ENCODE results near the gene MTMR3.
A peak's percentile ranks its signal among the peaks of the same experiment; 100 is the strongest.

Gene MTMR3

GRCh38 chr22:29838599-29838956 lies 44.4 kb upstream of the MTMR3 start:
- no peak for DNase-seq (ENCODE audit: low spot score)
- Histone ChIP-seq H3K36me3 (ENCODE audit: low read depth) (peaks cover 13% of the 10 kb centered on the region; the same call in 1 of the 2 replicates), H3K27me3 (ENCODE audit: insufficient read depth, poor library complexity, severe bottlenecking) (no peaks in the 10 kb centered on the region), H3K27ac (ENCODE audit: poor library complexity, severe bottlenecking) (peak overlapping the region; percentile 50), H3K9me3 (ENCODE audit: severe bottlenecking) (no peaks in the 10 kb centered on the region), H3K4me3 (ENCODE audit: severe bottlenecking) (peak overlapping the region; percentile 84), H3K4me1 (ENCODE audit: insufficient read depth, poor library complexity, severe bottlenecking) (peaks cover 31% of the 10 kb centered on the region)
- TF ChIP-seq CTCF (IDR thresholded peaks at IDR 0.05; ENCODE audit: poor library complexity, severe bottlenecking), result no peak
- no peak for ATAC-seq (ENCODE audit: low read depth)

- H3K27ac ChIP-seq (ENCODE audit: poor library complexity, severe bottlenecking), result peak overlapping the region; percentile 50
- no peaks in the 10 kb centered on the region for H3K9me3 ChIP-seq (ENCODE audit: severe bottlenecking)
- ATAC-seq (ENCODE audit: low read depth) (no peak), DNase-seq (ENCODE audit: low spot score) (no peak)
- H3K4me1 ChIP-seq (ENCODE audit: insufficient read depth, poor library complexity, severe bottlenecking), result peaks cover 32% of the 10 kb centered on the region
- H3K27me3 ChIP-seq (ENCODE audit: insufficient read depth, poor library complexity, severe bottlenecking), result no peaks in the 10 kb centered on the region
- H3K36me3 ChIP-seq (ENCODE audit: low read depth), result peaks cover 11% of the 10 kb centered on the region; the same call in 1 of the 2 replicates
- TF ChIP-seq CTCF (IDR thresholded peaks at IDR 0.05; ENCODE audit: poor library complexity, severe bottlenecking), result no peak
- H3K4me3 ChIP-seq (ENCODE audit: severe bottlenecking), result no peak overlapping the region
Measured at GRCh38 chr22:29839039-29839438, 43.9 kb upstream of the MTMR3 start.

GRCh38 chr22:29840498-29840897 lies 42.5 kb upstream of the MTMR3 start:
- Histone ChIP-seq H3K4me1 (ENCODE audit: insufficient read depth, poor library complexity, severe bottlenecking) (peaks cover 32% of the 10 kb centered on the region), H3K36me3 (ENCODE audit: low read depth) (peaks cover 5% of the 10 kb centered on the region; the same call in 1 of the 2 replicates), H3K9me3 (ENCODE audit: severe bottlenecking) (no peaks in the 10 kb centered on the region), H3K27me3 (ENCODE audit: insufficient read depth, poor library complexity, severe bottlenecking) (no peaks in the 10 kb centered on the region), H3K27ac (ENCODE audit: poor library complexity, severe bottlenecking) (no peak overlapping the region), H3K4me3 (ENCODE audit: severe bottlenecking) (no peak overlapping the region)
- no peak for ATAC-seq (ENCODE audit: low read depth)
- DNase-seq (ENCODE audit: low spot score), result no peak
- no peak for TF ChIP-seq CTCF (IDR thresholded peaks at IDR 0.05; ENCODE audit: poor library complexity, severe bottlenecking)

- no peaks in the 10 kb centered on the region for H3K27me3 ChIP-seq (ENCODE audit: insufficient read depth, poor library complexity, severe bottlenecking)
- H3K9me3 ChIP-seq (ENCODE audit: severe bottlenecking), result no peaks in the 10 kb centered on the region
- peak overlapping the region; percentile 75 for H3K27ac ChIP-seq (ENCODE audit: poor library complexity, severe bottlenecking)
- no peaks in the 10 kb centered on the region for H3K36me3 ChIP-seq (ENCODE audit: low read depth)
- ATAC-seq (ENCODE audit: low read depth) (no peak), DNase-seq (ENCODE audit: low spot score) (no peak)
- H3K4me3 ChIP-seq (ENCODE audit: severe bottlenecking), result no peak overlapping the region
- peaks cover 24% of the 10 kb centered on the region for H3K4me1 ChIP-seq (ENCODE audit: insufficient read depth, poor library complexity, severe bottlenecking)
- TF ChIP-seq CTCF (IDR thresholded peaks at IDR 0.05; ENCODE audit: poor library complexity, severe bottlenecking), result no peak
Measured at GRCh38 chr22:29842172-29842571, 40.8 kb upstream of the MTMR3 start.

GRCh38 chr22:29842740-29843139 lies 40.2 kb upstream of the MTMR3 start:
- Histone ChIP-seq H3K36me3 (ENCODE audit: low read depth) (no peaks in the 10 kb centered on the region), H3K4me1 (ENCODE audit: insufficient read depth, poor library complexity, severe bottlenecking) (peaks cover 20% of the 10 kb centered on the region), H3K9me3 (ENCODE audit: severe bottlenecking) (no peaks in the 10 kb centered on the region), H3K4me3 (ENCODE audit: severe bottlenecking) (no peak overlapping the region), H3K27me3 (ENCODE audit: insufficient read depth, poor library complexity, severe bottlenecking) (no peaks in the 10 kb centered on the region), H3K27ac (ENCODE audit: poor library complexity, severe bottlenecking) (peak overlapping the region; percentile 75)
- ATAC-seq (ENCODE audit: low read depth), result peak; percentile 84
- TF ChIP-seq CTCF (IDR thresholded peaks at IDR 0.05; ENCODE audit: poor library complexity, severe bottlenecking), result no peak
- DNase-seq (ENCODE audit: low spot score), result no peak
